ENCODE results near the gene SIRT2. TPM values are rescaled to one million over a fixed set of nuclear protein-coding genes. Genes with fewer than 3 reads are reported as not detected.
"Not testable (repeated sequence)": the region's sequence is repeated elsewhere in the genome, so short reads cannot be mapped to it uniquely, and the experiment has no call there.

Gene SIRT2
- polyA plus RNA-seq, 1 donor (not counting 4 experiments of a cell fraction or from before 2014, with no cell fraction given) = 46.6 TPM

DNA sequence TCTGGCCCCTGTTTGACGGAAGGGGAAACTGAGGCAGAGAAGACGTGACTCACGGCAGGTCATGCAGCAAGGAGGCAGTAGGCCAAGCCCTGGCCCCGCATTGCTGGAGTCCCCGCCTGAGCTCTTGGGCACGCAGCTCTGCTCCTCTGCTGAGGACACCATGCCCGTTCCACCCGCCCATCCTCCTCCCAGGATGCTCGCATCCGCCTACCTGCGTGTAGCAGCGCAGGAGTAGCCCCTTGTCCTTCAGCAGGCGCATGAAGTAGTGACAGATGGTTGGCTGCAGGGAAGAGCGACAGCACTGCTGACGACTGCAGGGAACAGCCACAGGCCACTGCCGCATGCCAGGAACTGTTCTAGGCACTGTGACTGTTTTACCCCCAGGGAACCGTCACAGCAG, 10.5 kb downstream of the SIRT2 start:
- H4K20me1 ChIP-seq (ENCODE audit: control insufficient read depth, extremely low read depth, insufficient read depth, low read length) = no peaks in the 10 kb centered on the region
- peaks cover 13% of the 10 kb centered on the region in 2 experiments for H3K36me3 ChIP-seq (ENCODE audit: control insufficient read depth in 2 of 2, extremely low read depth in 1 of 2, insufficient read depth in 2 of 2, low read length in 2 of 2)
- TF ChIP-seq, protein P1, sequence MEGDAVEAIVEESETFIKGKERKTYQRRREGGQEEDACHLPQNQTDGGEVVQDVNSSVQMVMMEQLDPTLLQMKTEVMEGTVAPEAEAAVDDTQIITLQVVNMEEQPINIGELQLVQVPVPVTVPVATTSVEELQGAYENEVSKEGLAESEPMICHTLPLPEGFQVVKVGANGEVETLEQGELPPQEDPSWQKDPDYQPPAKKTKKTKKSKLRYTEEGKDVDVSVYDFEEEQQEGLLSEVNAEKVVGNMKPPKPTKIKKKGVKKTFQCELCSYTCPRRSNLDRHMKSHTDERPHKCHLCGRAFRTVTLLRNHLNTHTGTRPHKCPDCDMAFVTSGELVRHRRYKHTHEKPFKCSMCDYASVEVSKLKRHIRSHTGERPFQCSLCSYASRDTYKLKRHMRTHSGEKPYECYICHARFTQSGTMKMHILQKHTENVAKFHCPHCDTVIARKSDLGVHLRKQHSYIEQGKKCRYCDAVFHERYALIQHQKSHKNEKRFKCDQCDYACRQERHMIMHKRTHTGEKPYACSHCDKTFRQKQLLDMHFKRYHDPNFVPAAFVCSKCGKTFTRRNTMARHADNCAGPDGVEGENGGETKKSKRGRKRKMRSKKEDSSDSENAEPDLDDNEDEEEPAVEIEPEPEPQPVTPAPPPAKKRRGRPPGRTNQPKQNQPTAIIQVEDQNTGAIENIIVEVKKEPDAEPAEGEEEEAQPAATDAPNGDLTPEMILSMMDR (optimal IDR thresholded peaks at IDR 0.05 in 1 of 3, IDR thresholded peaks at IDR 0.05 in 1 of 3, conservative IDR thresholded peaks at IDR 0.05 in 1 of 3; ENCODE audit: extremely low read depth in 1 of 3, insufficient read depth in 2 of 3, low read length in 3 of 3) = no peak
- no peak for TF ChIP-seq EZH2 (IDR thresholded peaks at IDR 0.05; ENCODE audit: low read length)
- H3K27ac ChIP-seq (ENCODE audit: control insufficient read depth, insufficient read depth, low read length) = no peak overlapping the region
- no peaks in the 10 kb centered on the region for H3K9me1 ChIP-seq (ENCODE audit: control insufficient read depth, extremely low read depth, insufficient read depth, low read length)
- H3K4me3 ChIP-seq (ENCODE audit: control insufficient read depth in 2 of 3, extremely low read depth in 1 of 3, insufficient read depth in 2 of 3, low read depth in 1 of 3, low read length in 3 of 3) = no peak overlapping the region
- H3K9me3 ChIP-seq (ENCODE audit: control insufficient read depth, low read depth, low read length) = no peaks in the 10 kb centered on the region
- no peak for FAIRE-seq
- no peak overlapping the region for H3K9ac ChIP-seq (ENCODE audit: control insufficient read depth, extremely low read depth, insufficient read depth, low read length)
- no peak overlapping the region for H3K4me2 ChIP-seq (ENCODE audit: control insufficient read depth, extremely low read depth, insufficient read depth, low read depth, low read length)
- no peak for DNase-seq (ENCODE audit: low read depth, low spot score)
- dilution Hi-C loops (cut with MboI; ENCODE audit: extremely low pct_ligation_motif_present, low sequenced_read_pairs) = no loop called here
- no peaks in the 10 kb centered on the region for H3K79me2 ChIP-seq (ENCODE audit: control insufficient read depth, insufficient read depth, low read length)
- no peaks in the 10 kb centered on the region for H3K27me3 ChIP-seq (ENCODE audit: control insufficient read depth, extremely low read depth, insufficient read depth, low read length)
- no peaks in the 10 kb centered on the region for H3K4me1 ChIP-seq (ENCODE audit: control insufficient read depth, extremely low read depth, insufficient read depth, low read length)
- H2AFZ ChIP-seq (ENCODE audit: control insufficient read depth, low read length) = no peak overlapping the region

GRCh38 chr19:38884691-38885090, 14.7 kb downstream of the SIRT2 start:
- not testable (repeated sequence) for H3K4me3 ChIP-seq (ENCODE audit: control insufficient read depth in 2 of 3, extremely low read depth in 1 of 3, insufficient read depth in 2 of 3, low read depth in 1 of 3, low read length in 3 of 3)

DNA sequence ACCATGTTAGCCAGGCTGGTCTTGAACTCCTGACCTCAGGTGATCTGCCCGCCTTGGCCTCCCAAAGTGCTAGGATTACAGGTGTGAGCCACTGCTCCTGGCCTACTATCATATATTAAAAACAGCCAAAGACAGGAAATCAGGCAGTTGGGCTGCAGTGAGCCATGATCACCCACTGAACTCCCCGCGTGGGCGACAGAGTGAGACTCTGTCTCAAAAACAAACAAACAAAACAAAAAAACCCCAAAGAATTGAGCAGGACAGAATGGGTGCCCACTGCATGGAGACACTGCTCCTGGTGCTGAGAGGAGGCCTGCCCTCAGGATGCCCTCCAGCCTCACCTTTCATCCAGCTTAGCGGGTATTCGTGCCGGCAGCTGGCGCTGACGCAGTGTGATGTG, 16.1 kb downstream of the SIRT2 start:
- H3K4me1 ChIP-seq (ENCODE audit: control insufficient read depth, extremely low read depth, insufficient read depth, low read length) = peaks cover 3% of the 10 kb centered on the region
- no peaks in the 10 kb centered on the region for H3K9me1 ChIP-seq (ENCODE audit: control insufficient read depth, extremely low read depth, insufficient read depth, low read length)
- dilution Hi-C loops (cut with MboI; ENCODE audit: extremely low pct_ligation_motif_present, low sequenced_read_pairs) = no loop called here
- no peak overlapping the region for H3K9ac ChIP-seq (ENCODE audit: control insufficient read depth, extremely low read depth, insufficient read depth, low read length)
- H3K27ac ChIP-seq (ENCODE audit: control insufficient read depth, insufficient read depth, low read length) = no peak overlapping the region
- H2AFZ ChIP-seq (ENCODE audit: control insufficient read depth, low read length) = no peak overlapping the region
- no peak overlapping the region for H3K4me3 ChIP-seq (ENCODE audit: control insufficient read depth in 2 of 3, extremely low read depth in 1 of 3, insufficient read depth in 2 of 3, low read depth in 1 of 3, low read length in 3 of 3)
- no peaks in the 10 kb centered on the region for H3K9me3 ChIP-seq (ENCODE audit: control insufficient read depth, low read depth, low read length)
- DNase-seq (ENCODE audit: low read depth, low spot score) (no peak), FAIRE-seq (no peak)
- H3K36me3 ChIP-seq (ENCODE audit: control insufficient read depth in 2 of 2, extremely low read depth in 1 of 2, insufficient read depth in 2 of 2, low read length in 2 of 2) = peaks cover 9 to 10% of the 10 kb centered on the region in 2 experiments
- no peaks in the 10 kb centered on the region for H4K20me1 ChIP-seq (ENCODE audit: control insufficient read depth, extremely low read depth, insufficient read depth, low read length)
- H3K4me2 ChIP-seq (ENCODE audit: control insufficient read depth, extremely low read depth, insufficient read depth, low read depth, low read length) = no peak overlapping the region
- H3K27me3 ChIP-seq (ENCODE audit: control insufficient read depth, extremely low read depth, insufficient read depth, low read length) = no peaks in the 10 kb centered on the region
- TF ChIP-seq EZH2 (IDR thresholded peaks at IDR 0.05; ENCODE audit: low read length) = no peak
- TF ChIP-seq, protein P1 (optimal IDR thresholded peaks at IDR 0.05 in 1 of 3, IDR thresholded peaks at IDR 0.05 in 1 of 3, conservative IDR thresholded peaks at IDR 0.05 in 1 of 3; ENCODE audit: extremely low read depth in 1 of 3, insufficient read depth in 2 of 3, low read length in 3 of 3) = no peak
- no peaks in the 10 kb centered on the region for H3K79me2 ChIP-seq (ENCODE audit: control insufficient read depth, insufficient read depth, low read length)

More at GRCh38 chr19:38884691-38885090, 14.7 kb downstream of the SIRT2 start:
- H2AFZ ChIP-seq (ENCODE audit: control insufficient read depth, low read length); H3K9me3 ChIP-seq (ENCODE audit: control insufficient read depth, low read depth, low read length); H3K4me1 ChIP-seq (ENCODE audit: control insufficient read depth, extremely low read depth, insufficient read depth, low read length); dilution Hi-C loops (cut with MboI; ENCODE audit: extremely low pct_ligation_motif_present, low sequenced_read_pairs); H4K20me1 ChIP-seq (ENCODE audit: control insufficient read depth, extremely low read depth, insufficient read depth, low read length); FAIRE-seq; H3K9me1 ChIP-seq (ENCODE audit: control insufficient read depth, extremely low read depth, insufficient read depth, low read length); H3K4me2 ChIP-seq (ENCODE audit: control insufficient read depth, extremely low read depth, insufficient read depth, low read depth, low read length); H3K79me2 ChIP-seq (ENCODE audit: control insufficient read depth, insufficient read depth, low read length); DNase-seq (ENCODE audit: low read depth, low spot score); H3K27me3 ChIP-seq (ENCODE audit: control insufficient read depth, extremely low read depth, insufficient read depth, low read length); H3K9ac ChIP-seq (ENCODE audit: control insufficient read depth, extremely low read depth, insufficient read depth, low read length); H3K27ac ChIP-seq (ENCODE audit: control insufficient read depth, insufficient read depth, low read length): not testable (repeated sequence)
- H3K36me3 ChIP-seq (ENCODE audit: control insufficient read depth in 2 of 2, extremely low read depth in 1 of 2, insufficient read depth in 2 of 2, low read length in 2 of 2) = peaks cover 13 to 16% of the 10 kb centered on the region in 2 experiments
